IMR-90 (cell line): ENCODE measurements around the gene TDRD7. TPM values are rescaled to one million over a fixed set of nuclear protein-coding genes. Genes with fewer than 3 reads are reported as not detected.

Source experiments
- ATAC-seq: fragments of 200-7000 bp; cut with Tn5 transposase; 2 replicates; pipeline ENCODE4 v1.9.1; 2020; ENCODE audit warnings: low read depth, mild to moderate bottlenecking, moderate library complexity
- BruUV-seq: library from RNA; stranded (reverse); fragments of 400-500 nt; replicated peaks from 2 replicates; lab custom pipeline; 2021; lab: Mats Ljungman, UMichigan
- CTCF ChIA-PET: fragments of 300-600 bp; formaldehyde crosslinking; extraction: SDS; loops from one replicate; lab custom pipeline; 2021; ENCODE audit warnings: antibody characterized with exemption; lab: Yijun Ruan, JAX
- POLR2A ChIA-PET: fragments of 300-600 bp; sonication (Branson Sonifier 250); formaldehyde crosslinking; loops from one replicate; lab custom pipeline; 2022; ENCODE audit warnings: antibody characterized with exemption; ENCODE audit not compliant: unreplicated experiment; lab: Charles Lee
- DNase-seq: peaks from one replicate; pipeline ENCODE4 v3.0.0; 2013
- H2AFZ ChIP-seq: replicated peaks from 2 replicates; pipeline ENCODE3; 2013; ENCODE audit warnings: low read length, mild to moderate bottlenecking; ENCODE audit not compliant: poor library complexity
- H2AK5ac ChIP-seq: 2 replicates; pipeline ENCODE4 v1.6.1; 2013; ENCODE audit warnings: low read depth, low read length, inconsistent platforms
- H2AK9ac ChIP-seq: replicated peaks from 2 replicates; pipeline ENCODE3; 2013; ENCODE audit warnings: mild to moderate bottlenecking, low read depth, low read length, moderate library complexity; ENCODE audit not compliant: poor library complexity
- H2BK120ac ChIP-seq: 2 replicates; pipeline ENCODE4 v1.6.1; 2013; ENCODE audit warnings: low read depth, low read length, inconsistent platforms
- H2BK15ac ChIP-seq: 3 replicates; pipeline ENCODE4 v1.6.1; 2013; ENCODE audit warnings: low read depth, low read length, inconsistent platforms
- H2BK20ac ChIP-seq: 2 replicates; pipeline ENCODE4 v1.6.1; 2013; ENCODE audit warnings: low read depth, mild to moderate bottlenecking, inconsistent platforms, low read length, moderate library complexity
- H2BK5ac ChIP-seq: 2 replicates; pipeline ENCODE4 v1.6.1; 2013; ENCODE audit warnings: mild to moderate bottlenecking, low read depth, low read length, inconsistent platforms; ENCODE audit not compliant: poor library complexity, severe bottlenecking
- H3K14ac ChIP-seq: replicated peaks from 2 replicates; pipeline ENCODE4 v1.6.1; 2013; ENCODE audit warnings: low read depth, low read length, inconsistent platforms
- H3K18ac ChIP-seq: 2 replicates; pipeline ENCODE4 v1.6.1; 2013; ENCODE audit warnings: low read depth, low read length, control low read depth
- H3K23ac ChIP-seq: 2 replicates; pipeline ENCODE4 v1.6.1; 2013; ENCODE audit warnings: low read depth, low read length, inconsistent platforms
- H3K27ac ChIP-seq: 2 replicates; pipeline ENCODE4 v1.5.1; 2013; ENCODE audit warnings: mild to moderate bottlenecking, control low read depth, low read length; ENCODE audit not compliant: insufficient read depth
- H3K27me3 ChIP-seq: 2 replicates; pipeline ENCODE4 v1.6.1; 2013; ENCODE audit warnings: low read length; ENCODE audit not compliant: control insufficient read depth, insufficient read depth
- H3K36me3 ChIP-seq: 2 replicates; pipeline ENCODE4 v1.6.1; 2013; ENCODE audit warnings: low read length, mixed read lengths; ENCODE audit not compliant: control insufficient read depth, insufficient read depth
- H3K4ac ChIP-seq: 2 replicates; pipeline ENCODE4 v1.6.1; 2013; ENCODE audit warnings: low read depth, low read length, inconsistent platforms
- H3K4me1 ChIP-seq: 2 replicates; pipeline ENCODE4 v1.6.1; 2013; ENCODE audit warnings: low read length, mixed read lengths; ENCODE audit not compliant: control insufficient read depth, insufficient read depth
- H3K4me2 ChIP-seq: 2 replicates; pipeline ENCODE4 v1.6.1; 2013; ENCODE audit warnings: low read depth, mild to moderate bottlenecking, control low read depth, low read length, moderate library complexity
- H3K4me3 ChIP-seq: 2 replicates; pipeline ENCODE4 v1.5.1; 2013; ENCODE audit warnings: low read depth, mild to moderate bottlenecking, control low read depth, low read length, moderate library complexity; ENCODE audit not compliant: insufficient read depth
- H3K56ac ChIP-seq: 2 replicates; pipeline ENCODE4 v1.6.1; 2013; ENCODE audit warnings: low read length, inconsistent platforms; ENCODE audit not compliant: insufficient read depth; ENCODE audit errors: extremely low read depth
- H3K79me1 ChIP-seq, 2 experiments: 2 replicates each; pipeline ENCODE4 v1.6.1; 2013; ENCODE audit warnings: low read length in 2 of 2, inconsistent platforms in 1 of 2, low read depth in 1 of 2
- H3K9ac ChIP-seq: 2 replicates; pipeline ENCODE4 v1.6.1; 2013; ENCODE audit warnings: low read depth, low read length, control low read depth
- H3K9me1 ChIP-seq: 2 replicates; pipeline ENCODE4 v1.6.1; 2013; ENCODE audit warnings: low read length, inconsistent platforms; ENCODE audit not compliant: insufficient read depth
- H3K9me3 ChIP-seq: 2 replicates; pipeline ENCODE4 v1.6.1; 2013; ENCODE audit warnings: low read length; ENCODE audit not compliant: control insufficient read depth, insufficient read depth
- H4K20me1 ChIP-seq: 2 replicates; pipeline ENCODE4 v1.6.1; 2013; ENCODE audit warnings: low read length, inconsistent platforms; ENCODE audit not compliant: insufficient read depth
- H4K5ac ChIP-seq: 2 replicates; pipeline ENCODE4 v1.6.1; 2013; ENCODE audit warnings: mild to moderate bottlenecking, low read depth, low read length, control low read depth
- H4K8ac ChIP-seq, 2 experiments: 2 replicates each; pipeline ENCODE4 v1.6.1; 2013; ENCODE audit warnings: low read depth in 2 of 2, low read length in 2 of 2, control low read depth in 1 of 2, inconsistent platforms in 1 of 2
- H4K91ac ChIP-seq: 2 replicates; pipeline ENCODE4 v1.6.1; 2013; ENCODE audit warnings: low read depth, low read length, inconsistent platforms; ENCODE audit not compliant: insufficient read depth
- BHLHE40 ChIP-seq: fragments of 150-350 bp; IDR thresholded peaks from 2 replicates; pipeline ENCODE4 v1.6.1; 2016; ENCODE audit warnings: mild to moderate bottlenecking, low read depth, low read length
- CEBPB ChIP-seq: IDR thresholded peaks from 2 replicates; pipeline ENCODE4 v1.6.1; 2012; ENCODE audit warnings: low read depth, low read length, improper control_type of control experiment
- CHD1 ChIP-seq: IDR thresholded peaks from 2 replicates; pipeline ENCODE4 v1.6.1; 2012; ENCODE audit warnings: low read depth, low read length, improper control_type of control experiment
- ELK1 ChIP-seq: fragments of 150-350 bp; IDR thresholded peaks from 2 replicates; pipeline ENCODE4 v1.6.1; 2016; ENCODE audit warnings: low read depth, mild to moderate bottlenecking, low read length, moderate library complexity, borderline replicate concordance
- MAFK ChIP-seq: IDR thresholded peaks from 2 replicates; pipeline ENCODE4 v1.6.1; 2012; ENCODE audit warnings: low read depth, low read length, improper control_type of control experiment
- MXI1 ChIP-seq: IDR thresholded peaks from 2 replicates; pipeline ENCODE4 v1.6.1; 2012; ENCODE audit warnings: low read depth, mild to moderate bottlenecking, low read length, moderate library complexity, borderline replicate concordance
- NFE2L2 ChIP-seq: fragments of 150-350 bp; IDR thresholded peaks from 2 replicates; pipeline ENCODE4 v1.6.1; 2016; ENCODE audit warnings: low read depth, mild to moderate bottlenecking, low read length
- SMC3 ChIP-seq: fragments of 150-350 bp; IDR thresholded peaks from 2 replicates; pipeline ENCODE4 v1.6.1; 2016; ENCODE audit warnings: low read depth, mild to moderate bottlenecking, antibody characterized with exemption, low read length, moderate library complexity
- WGBS, 2 experiments: methylation state at CpG; one replicate each; pipeline versions ENCODE4 v1.1.5 to v1.1.7; 2013; ENCODE audit warnings: missing lambda C conversion rate in 2 of 2; ENCODE audit not compliant: insufficient read length in 1 of 2; ENCODE audit errors: extremely low coverage in 2 of 2; 5-methylcytosine and 5-hydroxymethylcytosine counted together
- dilution Hi-C: fragments of 300-500 bp; cut with HindIII; formaldehyde crosslinking; loops from one replicate; pipeline ENCODE4 v1.14.3; 2018; ENCODE audit warnings: low sequenced_read_pairs; ENCODE audit not compliant: unreplicated experiment
- in situ Hi-C: fragments of 300-500 bp; cut with MboI; formaldehyde crosslinking; loops from 3 replicates; pipeline ENCODE4 v1.14.3; 2019; ENCODE audit warnings: low sequenced_read_pairs, inconsistent platforms, mixed read lengths
- intact Hi-C: fragments of 100-400 bp; cut with micrococcal nuclease; formaldehyde crosslinking; loops from 2 replicates; pipeline ENCODE4 v1.10.0; 2022
- polyA plus RNA-seq, 3 experiments: library from polyadenylated mRNA; depleted of rRNA; stranded (reverse); fragments of >200 nt; gene quantifications; 2 replicates each; pipeline ENCODE4 v1.2.3, GENCODE V29; 2012; ENCODE audit warnings: low replicate concordance in 1 of 3
- total RNA-seq: library from RNA; depleted of rRNA; stranded (reverse); fragments of >200 nt; gene quantifications from 2 replicates; pipeline ENCODE4 v1.2.3, GENCODE V29; 2012
- TF ChIP-seq, protein P1 (sequence below): fragments of 150-350 bp; IDR thresholded peaks from 2 replicates; pipeline ENCODE4 v1.6.1; 2017; ENCODE audit warnings: mild to moderate bottlenecking, antibody characterized with exemption, low read length, low read depth

TDRD7 gene
- total and polyA plus RNA-seq, 2 of the 4 experiments (the other 2 are of a cell fraction), result 4.4 to 9.7 TPM

DNA sequence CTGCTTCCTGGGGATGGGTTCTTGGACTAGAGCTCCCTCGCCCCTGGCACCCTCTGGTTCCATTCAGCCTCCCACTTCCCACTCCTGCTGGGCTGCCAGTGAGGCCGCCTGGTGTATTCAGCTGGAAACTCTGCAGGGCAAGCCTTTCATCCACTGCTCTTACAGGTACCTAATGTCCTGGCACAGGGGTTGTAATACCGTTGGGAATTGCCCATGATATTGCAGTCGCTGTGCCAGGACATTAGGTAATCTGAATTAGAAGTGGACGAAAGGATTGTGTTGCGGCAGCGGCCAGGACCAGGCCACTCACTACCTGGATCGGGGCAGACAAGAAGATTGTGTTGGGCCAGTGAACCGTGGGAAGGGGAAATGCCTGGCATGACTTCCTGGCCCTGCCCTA, 102.6 kb downstream of the TDRD7 start:
- Histone ChIP-seq H3K23ac (no peak overlapping the region), H3K9ac (no peak overlapping the region), H4K5ac (no peak overlapping the region), H3K4me3 (no peak overlapping the region), H3K79me1 (no peaks in the 10 kb centered on the region), H3K9me1 (peaks cover 20% of the 10 kb centered on the region), H2AK5ac (no peak overlapping the region), H3K27ac (no peak overlapping the region), H3K4me2 (no peak overlapping the region), H3K14ac (no peak overlapping the region), H3K18ac (no peak overlapping the region), H4K8ac (no peak overlapping the region), H4K20me1 (0 out of 2 replicates have a peak, but pooled peaks cover 10% of the 10 kb centered on the region), H2AFZ (no peak overlapping the region), H3K27me3 (peaks cover 6% of the 10 kb centered on the region), H2AK9ac (peak overlapping the region; percentile 33), H3K56ac (no peak overlapping the region), H2BK120ac (no peak overlapping the region), H2BK15ac (no peak overlapping the region), H3K36me3 (no peaks in the 10 kb centered on the region), H3K4ac (no peak overlapping the region), H3K9me3 (no peaks in the 10 kb centered on the region; the same call in 1 of the 2 replicates), H2BK20ac (no peak overlapping the region), H2BK5ac (no peak overlapping the region), H3K4me1 (peaks cover 13% of the 10 kb centered on the region), H4K91ac (no peak overlapping the region)
- ATAC-seq (no peak), DNase-seq (no peak)
- TF ChIP-seq, protein P1, sequence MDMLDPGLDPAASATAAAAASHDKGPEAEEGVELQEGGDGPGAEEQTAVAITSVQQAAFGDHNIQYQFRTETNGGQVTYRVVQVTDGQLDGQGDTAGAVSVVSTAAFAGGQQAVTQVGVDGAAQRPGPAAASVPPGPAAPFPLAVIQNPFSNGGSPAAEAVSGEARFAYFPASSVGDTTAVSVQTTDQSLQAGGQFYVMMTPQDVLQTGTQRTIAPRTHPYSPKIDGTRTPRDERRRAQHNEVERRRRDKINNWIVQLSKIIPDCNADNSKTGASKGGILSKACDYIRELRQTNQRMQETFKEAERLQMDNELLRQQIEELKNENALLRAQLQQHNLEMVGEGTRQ, result no peak
- no peak for TF ChIP-seq NFE2L2
- TF ChIP-seq MAFK, result no peak
- no peak for TF ChIP-seq SMC3
- no peak for TF ChIP-seq ELK1
- TF ChIP-seq BHLHE40, result no peak
- TF ChIP-seq CHD1, result no peak
- no peak for TF ChIP-seq CEBPB
- TF ChIP-seq MXI1, result no peak
- intact Hi-C loops, result no loop called here
- dilution Hi-C loops, result no loop called here
- POLR2A ChIA-PET, result no interaction called here
- 84% methylated on average over 6 of the region's 9 CpGs; no CpG with 5 or more reads in 1 of the 2 experiments for WGBS, 2 experiments
- no TSS peak for BruUV-seq
- in situ Hi-C loops, result no loop called here
- CTCF ChIA-PET, result no interaction called here
